ENCODE results near the gene WDR1.

Gene WDR1

DNA sequence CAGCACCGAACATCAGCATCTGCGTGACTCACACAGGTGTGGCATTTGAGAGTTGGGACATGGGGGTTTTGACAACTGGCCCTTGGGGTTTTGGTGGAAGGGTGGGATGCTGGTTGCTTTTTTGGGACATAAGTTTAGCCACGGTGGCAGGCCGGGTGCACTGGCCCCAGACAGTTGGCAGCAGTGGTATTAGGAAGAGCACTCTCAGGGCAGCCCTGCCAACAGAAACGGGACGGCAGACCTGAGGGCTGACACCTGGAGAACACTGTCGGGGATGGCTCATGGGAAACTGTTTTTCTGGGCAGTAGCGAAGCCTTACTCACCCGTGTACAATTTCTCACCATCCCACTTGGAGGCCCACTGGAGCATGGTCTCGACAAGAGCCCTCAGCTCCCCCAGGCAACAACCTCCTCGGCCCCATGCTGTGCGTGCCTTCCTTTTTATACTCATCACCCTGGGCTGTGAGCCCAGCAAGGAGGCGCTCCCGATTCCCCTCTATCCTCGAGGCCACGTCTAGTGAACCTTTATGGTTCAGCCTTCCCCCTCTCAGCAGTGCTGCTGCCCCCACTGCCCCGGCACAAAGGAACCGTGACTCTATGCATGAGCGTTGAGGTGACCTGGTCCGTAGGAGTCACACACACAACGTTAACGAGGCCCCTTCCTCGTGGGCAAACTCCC is 30.6 kb downstream of the WDR1 start:
- no peak for DNase-seq (ENCODE audit: low read depth, low spot score)

- no peak for DNase-seq (ENCODE audit: low read depth, low spot score)
These were observed 31.2 kb downstream of the WDR1 start for GRCh38 chr4:10085386-10085785.

DNA sequence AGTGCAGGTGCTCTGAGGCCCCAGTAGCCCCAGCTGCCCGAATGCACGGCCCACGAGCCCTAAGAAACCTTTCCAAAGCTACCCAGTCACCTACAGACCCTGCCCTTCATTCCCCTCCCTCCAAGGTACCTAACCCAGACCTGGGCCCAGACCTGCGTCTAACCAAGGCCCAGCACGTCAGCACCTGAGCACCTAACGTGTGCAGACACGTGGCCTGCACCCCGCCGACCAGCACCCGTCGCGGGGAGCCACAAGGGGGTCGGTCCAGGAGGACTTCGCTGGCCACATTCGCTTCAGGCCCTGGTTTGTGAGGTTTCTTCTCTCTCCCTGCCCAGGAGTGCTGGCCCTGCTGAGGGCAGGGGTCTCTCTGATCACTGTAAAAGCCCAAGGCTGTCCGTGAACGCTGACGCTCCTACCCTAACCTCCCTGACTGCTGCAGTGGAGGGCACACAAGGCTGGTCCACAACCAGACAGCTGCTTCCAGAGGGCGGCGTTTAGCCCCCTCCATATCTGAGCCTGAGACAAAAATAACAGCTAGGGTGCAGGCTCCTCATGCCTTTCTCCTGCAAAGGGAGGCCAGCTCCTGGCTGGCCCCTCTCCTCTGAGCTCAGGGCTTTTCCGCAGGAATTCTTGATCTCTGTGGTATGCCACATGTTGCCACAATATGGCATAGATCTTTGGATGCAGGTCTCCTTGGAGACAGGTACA is 31.8 kb downstream of the WDR1 start:
- DNase-seq (ENCODE audit: low read depth, low spot score) = no peak

DNA sequence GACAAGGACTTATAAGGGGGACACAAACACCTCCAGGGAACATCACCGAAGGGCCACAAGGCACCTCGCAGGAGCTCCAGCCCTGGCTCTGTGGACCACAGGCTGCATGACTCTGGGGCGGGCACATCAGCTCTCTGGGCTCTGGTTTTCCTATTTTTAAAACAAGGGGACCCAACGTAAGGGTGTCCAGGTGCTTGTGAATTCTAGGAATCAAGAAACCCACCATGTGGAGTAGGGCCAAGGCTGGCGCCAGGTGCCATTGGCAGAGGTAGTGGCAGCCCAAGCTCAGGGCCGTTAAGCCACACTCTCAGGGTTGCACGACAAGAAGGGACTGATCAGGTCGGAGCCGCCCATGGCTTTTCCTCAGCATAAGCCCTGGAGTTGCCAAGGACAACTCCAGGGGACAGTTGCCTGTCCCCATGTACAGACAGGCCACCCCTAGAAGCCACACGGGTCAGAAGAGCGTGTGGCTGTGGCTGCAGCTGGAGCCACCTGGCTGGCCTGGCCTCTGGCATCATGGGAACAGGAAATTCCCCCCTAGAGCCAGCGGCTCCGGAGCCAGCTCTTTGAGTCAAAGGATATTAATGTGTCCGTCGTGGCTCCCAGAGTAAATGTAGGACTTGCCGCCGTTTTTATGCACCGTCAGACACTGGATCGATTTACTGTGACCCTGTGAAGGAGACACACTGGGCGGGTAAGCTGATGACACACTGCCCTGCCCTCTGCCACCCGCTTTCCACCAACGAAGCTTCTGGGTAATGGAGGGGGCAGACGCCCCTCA is 32.5 kb downstream of the WDR1 start:
- no peak for DNase-seq (ENCODE audit: low read depth, low spot score)

DNA sequence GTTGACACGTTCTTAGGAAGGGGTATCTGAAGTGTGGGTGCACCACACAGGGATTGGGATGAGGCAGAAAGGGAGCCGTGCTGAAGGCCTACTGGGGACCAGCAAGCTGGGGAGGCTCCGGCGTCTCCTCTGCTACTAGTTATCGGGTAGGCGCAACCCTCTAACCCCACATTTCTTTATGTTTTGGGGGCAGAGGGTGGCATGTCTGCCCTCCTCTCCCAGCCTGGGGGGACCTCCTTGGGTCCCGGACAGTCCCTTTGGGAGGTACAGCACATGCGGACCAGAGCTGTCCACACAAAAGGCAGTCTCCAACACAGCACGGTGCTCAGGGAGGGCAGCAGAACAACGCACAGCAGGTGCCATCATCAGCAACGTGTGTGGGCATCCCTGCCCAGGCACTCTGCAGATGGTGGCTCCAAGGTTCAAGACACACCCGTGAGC is 33.2 kb downstream of the WDR1 start:
- DNase-seq (ENCODE audit: low read depth, low spot score) = no peak

DNA sequence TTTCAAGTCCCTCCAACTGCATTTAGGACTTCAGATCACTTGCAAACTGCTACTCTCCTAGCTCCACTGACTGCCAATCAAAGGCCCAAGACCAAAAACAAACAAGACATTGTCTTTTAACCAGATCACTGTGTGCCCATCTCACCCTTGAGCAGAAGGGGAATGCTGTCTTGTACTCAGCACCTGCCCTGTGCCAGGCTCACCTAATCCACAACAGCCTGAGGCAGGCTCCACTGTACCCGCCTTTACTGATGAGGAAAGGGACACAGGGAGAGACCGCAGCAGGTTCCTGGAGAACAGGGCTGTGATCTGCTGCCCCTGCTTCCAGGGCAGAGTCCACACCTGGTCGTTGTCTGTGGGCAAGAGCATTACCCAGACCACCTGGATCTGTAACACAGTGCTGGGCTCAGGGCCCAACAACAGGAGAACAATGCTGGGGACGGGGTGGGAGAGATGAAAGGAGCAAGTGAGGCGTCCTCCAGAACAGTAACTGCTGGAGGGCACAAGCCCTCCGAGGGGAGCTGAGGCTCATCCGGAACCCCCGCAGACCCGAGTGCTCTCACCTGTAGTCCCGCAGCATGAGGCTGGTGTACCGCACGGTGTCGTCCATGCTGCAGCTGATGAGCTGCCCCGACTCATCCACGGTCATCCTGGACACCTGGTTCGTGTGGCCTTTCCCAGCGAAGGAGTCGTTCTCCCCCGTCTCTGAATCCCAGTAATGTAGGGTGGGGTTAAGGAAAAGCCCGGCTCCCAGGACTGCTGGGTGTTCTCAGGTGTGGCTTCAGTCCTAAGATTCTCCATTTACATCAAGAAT is 33.9 kb downstream of the WDR1 start:
- DNase-seq (ENCODE audit: low read depth, low spot score) = no peak

GRCh38 chr4:10082047-10082446 is 34.6 kb downstream of the WDR1 start:
- DNase-seq (ENCODE audit: low read depth, low spot score) = no peak

DNA sequence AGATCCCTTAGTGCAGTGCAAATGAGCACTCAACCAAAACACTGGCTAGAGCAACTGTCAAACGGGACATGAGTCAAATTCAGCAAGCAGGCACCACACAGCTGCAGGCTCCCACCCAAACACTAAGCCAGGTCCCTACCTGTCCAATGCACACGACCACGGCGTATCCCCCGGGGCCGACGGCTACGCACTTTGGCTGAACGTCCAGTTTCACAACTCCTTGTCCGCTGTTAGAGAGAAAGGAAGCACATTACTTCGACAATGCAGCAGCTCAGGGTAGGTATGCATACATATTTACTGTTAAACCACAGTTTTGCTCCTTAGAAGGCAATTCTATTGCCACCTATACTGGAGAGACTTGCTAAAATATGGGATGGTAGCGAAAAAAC is 35.4 kb downstream of the WDR1 start:
- DNase-seq (ENCODE audit: low read depth, low spot score) = no peak

DNA sequence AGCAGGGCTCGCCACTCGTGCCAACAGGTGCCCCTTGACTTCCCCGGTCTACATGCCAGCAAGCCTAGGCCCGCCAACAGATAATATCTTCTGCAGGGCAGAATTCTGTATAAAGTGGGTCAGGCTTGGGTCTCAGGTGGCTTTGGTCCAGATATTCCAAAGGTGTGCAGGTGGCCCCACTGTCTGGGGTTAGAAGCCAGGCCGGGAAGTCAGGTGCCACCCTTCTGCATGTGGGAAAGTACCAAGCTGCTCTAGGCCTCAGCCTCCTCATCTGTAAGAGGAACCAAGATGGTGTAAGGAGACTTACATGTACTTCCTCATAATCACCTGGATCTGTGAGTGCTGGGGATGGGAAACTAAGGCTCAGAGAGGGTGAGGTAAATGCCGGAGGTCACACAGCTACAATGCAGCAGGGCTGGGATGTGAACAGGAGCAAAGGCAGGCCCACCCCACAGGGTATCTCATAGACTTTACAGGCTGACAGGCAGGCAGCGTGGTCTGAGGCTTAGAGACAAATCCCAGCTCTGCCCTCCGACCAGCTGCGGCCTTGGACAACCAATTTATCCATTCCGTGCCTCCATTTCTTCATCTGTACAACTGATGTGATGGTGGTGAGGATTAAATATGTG is 35.9 kb downstream of the WDR1 start:
- no peak for DNase-seq (ENCODE audit: low read depth, low spot score)

- no peak for DNase-seq (ENCODE audit: low read depth, low spot score)
These were observed 36.5 kb downstream of the WDR1 start for GRCh38 chr4:10079912-10080588.

- no peak for DNase-seq (ENCODE audit: low read depth, low spot score)
These were observed 37.3 kb downstream of the WDR1 start for GRCh38 chr4:10079256-10079655.

DNA sequence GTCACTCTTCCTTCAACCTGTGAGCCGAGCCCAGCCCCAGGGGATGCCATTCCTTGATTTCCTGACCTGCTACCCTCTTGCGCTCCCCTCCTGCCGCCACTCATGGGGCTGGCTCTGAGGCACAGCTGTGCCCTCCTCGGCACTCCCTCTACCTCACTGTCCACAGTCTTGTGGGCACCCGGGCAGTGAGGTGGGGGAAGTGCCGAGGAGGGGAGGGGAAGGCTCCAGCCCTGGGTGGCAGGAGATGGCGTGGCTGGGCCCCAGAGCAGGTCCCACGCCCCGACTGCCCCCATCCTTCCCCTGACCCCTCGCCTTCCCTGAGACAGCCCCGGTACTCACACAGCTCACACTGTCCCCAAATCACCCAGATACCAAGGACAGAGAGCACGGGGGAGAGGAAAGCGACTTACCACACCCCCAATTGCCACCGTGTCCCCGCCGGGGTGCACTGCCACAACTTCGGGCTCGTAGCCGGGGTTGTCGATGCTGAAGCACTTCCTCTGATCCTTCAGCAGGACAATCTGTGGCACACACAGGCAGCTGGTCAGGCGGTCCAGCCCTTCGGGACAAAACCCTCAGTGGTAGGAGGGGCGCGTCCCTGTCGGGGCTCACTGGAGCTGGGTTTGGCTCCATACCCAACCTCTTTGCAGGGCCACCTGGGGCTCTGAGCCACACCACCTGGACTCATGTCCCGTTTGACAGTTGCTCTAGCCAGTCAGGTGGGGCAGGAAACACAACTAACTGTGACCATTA is 37.9 kb downstream of the WDR1 start:
- DNase-seq (ENCODE audit: low read depth, low spot score) = no peak

DNA sequence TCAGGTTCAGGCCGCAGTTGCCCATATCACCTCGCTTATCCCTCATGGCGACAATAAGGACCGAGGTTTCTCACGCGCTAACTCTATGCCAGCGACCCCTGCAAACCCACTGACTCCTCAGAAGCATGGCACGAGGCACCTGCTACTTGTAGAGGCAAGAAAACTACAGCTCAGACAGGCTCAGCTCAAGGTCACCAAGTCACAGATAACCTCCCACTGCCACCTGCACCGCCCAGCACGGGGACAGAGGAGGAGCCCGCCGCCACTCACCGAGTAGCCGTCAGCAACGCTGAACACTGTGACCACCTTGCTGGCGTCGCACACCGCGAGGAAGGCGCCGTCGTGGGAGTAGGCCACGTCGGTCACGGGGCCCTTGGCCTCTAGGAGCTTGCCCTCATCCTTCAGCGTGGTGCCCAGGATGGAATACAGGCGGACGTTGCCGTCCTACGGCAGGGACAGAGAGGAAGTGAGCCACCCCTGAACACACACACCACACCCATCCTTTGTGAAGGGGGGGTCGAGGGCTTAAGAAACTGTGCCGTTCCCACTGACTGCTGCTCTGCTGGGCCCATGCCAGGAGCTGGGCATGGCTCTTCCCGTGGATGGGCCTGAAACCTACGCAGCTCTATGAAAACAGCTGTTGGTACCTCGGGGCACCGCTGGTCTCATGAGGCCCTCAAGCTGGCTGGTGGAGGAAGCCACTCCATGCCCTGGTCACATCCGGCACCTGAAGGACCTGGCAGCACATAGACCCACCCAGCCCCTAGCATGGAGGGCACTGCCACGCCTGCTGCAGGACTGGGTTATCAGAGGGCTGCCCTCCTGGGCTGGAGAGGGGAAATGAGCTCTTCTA is 38.9 kb downstream of the WDR1 start:
- DNase-seq (ENCODE audit: low read depth, low spot score) = no peak

DNA sequence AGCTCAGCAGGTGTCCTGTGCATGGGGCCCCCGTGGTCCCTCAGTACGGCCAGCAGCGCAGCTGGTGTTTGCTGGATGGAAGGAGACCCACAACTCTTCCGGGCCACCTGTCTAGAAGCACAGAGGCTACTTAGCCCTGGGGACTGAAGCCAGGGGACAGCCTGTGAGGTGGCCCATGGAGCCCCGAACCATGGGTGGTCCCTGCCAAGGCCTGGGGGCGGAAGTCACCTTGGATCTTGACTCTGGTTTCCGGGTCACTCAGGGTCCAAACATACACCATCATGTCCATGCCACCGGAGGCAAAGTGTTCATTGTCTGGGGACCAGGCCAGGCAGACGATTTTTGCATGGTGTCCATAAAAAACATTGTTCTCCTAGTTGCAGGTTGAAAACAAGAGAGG is 39.5 kb downstream of the WDR1 start:
- DNase-seq (ENCODE audit: low read depth, low spot score) = no peak

GRCh38 chr4:10075953-10076391 is 40.6 kb downstream of the WDR1 start:
- no peak for DNase-seq (ENCODE audit: low read depth, low spot score)

DNA sequence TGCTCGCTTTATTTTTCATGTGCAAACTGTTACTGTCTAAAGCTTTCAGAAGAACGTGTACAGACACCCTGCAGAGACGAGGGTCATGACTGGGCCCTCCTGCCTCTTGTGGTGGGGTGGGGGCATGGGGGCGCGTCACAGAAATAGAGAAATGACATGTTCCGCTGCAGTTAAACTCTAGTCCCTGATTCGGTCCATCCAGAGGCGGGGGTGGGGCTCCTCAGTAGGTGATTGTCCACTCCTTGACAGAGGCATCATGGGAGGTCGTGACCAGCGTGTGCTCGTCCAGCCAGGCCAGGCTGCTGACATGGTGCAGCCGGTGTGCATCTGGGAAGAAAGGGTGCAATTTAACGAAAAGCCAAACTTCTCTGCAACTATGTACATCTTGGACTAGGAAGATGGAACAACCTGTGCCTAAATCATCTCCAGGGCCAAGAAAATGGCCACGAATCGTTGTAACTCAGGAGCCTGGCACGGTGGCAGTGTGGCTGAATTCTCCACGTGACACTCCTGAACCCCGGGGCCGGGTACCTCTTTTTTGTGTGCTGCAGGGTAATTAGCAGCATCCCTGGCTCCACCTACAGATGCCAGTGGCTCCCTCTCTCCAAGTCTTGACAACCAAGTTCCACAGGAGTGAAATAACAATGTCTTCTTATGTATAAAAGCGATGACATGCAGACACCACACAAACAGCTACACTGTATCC is 41.3 kb downstream of the WDR1 start:
- no peak for DNase-seq (ENCODE audit: low read depth, low spot score)

- DNase-seq (ENCODE audit: low read depth, low spot score) = peak; percentile 76
These were observed 41.9 kb downstream of the WDR1 start for GRCh38 chr4:10074767-10075105.

- no peak for DNase-seq (ENCODE audit: low read depth, low spot score)
These were observed 42.4 kb downstream of the WDR1 start for GRCh38 chr4:10074076-10074766.

Data from astrocyte of the hippocampus (primary cell).